D721Med (cell line): Measurements from ENCODE around the gene CLEC4F.

Source experiments
- DNase-seq: peaks from one replicate; pipeline ENCODE4 v3.0.0; 2011; ENCODE audit warnings: low spot score; ENCODE audit not compliant: insufficient read length
- FAIRE-seq: peaks from 2 replicates; lab custom pipeline; 2011; peaks lifted over from hg19 to GRCh38; lab: Jason Lieb, UNC
- CTCF ChIP-seq: IDR thresholded peaks from 2 replicates; pipeline ENCODE4 v1.5.1; 2012; ENCODE audit warnings: mild to moderate bottlenecking, control low read depth; ENCODE audit not compliant: insufficient read depth; ENCODE audit errors: missing control alignments

The CLEC4F gene

GRCh38 chr2:70768590-70769085 is 51.8 kb downstream of the CLEC4F start:
- DNase-seq (no peak), FAIRE-seq (no peak)
- no peak for TF ChIP-seq CTCF

- TF ChIP-seq CTCF, result no peak
- DNase-seq, result peak; percentile 41
- FAIRE-seq, result no peak
Observed at GRCh38 chr2:70767699-70768589, 52.5 kb downstream of the CLEC4F start, which contains the start of gene ADD2. Gene ADD2 (minus strand): TSS chr2:70768200. CDS start chr2:70706408, 61,792 bp downstream.

GRCh38 chr2:70767079-70767698 is 53.2 kb downstream of the CLEC4F start:
- DNase-seq, result no peak
- FAIRE-seq, result no peak
- TF ChIP-seq CTCF, result no peak

GRCh38 chr2:70766357-70767078 is 53.9 kb downstream of the CLEC4F start:
- DNase-seq (no peak), FAIRE-seq (no peak)
- no peak for TF ChIP-seq CTCF

GRCh38 chr2:70765507-70765906 is 54.9 kb downstream of the CLEC4F start:
- FAIRE-seq (no peak), DNase-seq (no peak)
- TF ChIP-seq CTCF, result no peak

GRCh38 chr2:70759446-70759845 is 61.0 kb downstream of the CLEC4F start:
- TF ChIP-seq CTCF, result no peak
- FAIRE-seq (no peak), DNase-seq (no peak)
